NCI-H446 (cell line): Measurements from ENCODE around the gene DDX1.
"Not testable (repeated sequence)": the region's sequence is repeated elsewhere in the genome, so short reads cannot be mapped to it uniquely, and the experiment has no call there.

ENCODE experiments used
- DNase-seq, 2 experiments: peaks; one replicate each; lab custom pipeline; 2025; lab: John Stamatoyannopoulos, UW

Gene DDX1

GRCh38 chr2:15591692-15592463 lies at the start of gene DDX1:
Gene DDX1 (plus strand): TSS chr2:15591868. CDS start chr2:15591934, 66 bp downstream.
- peak; percentile 74 to 89 for DNase-seq

GRCh38 chr2:15542269-15542668 lies 49.4 kb upstream of the DDX1 start:
- DNase-seq = not testable (repeated sequence)

DNA sequence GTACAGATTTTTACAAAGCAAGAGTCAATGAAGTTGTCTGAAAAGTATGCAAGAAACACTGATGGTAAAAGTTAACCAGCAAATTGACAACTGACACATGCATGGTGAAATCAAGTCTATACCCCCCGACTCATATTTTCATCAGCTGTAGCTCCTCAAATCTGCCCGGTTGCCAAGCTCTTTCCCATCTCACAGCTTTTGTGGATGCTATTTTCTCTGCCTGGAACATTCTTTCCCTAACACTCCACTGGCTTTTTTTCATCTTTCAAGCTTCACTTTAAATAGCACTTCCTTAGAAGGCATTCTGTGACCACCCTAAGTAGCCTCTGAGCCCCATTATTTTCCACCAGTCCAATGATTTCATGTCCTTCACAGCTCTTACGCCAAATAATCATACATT lies 48.6 kb upstream of the DDX1 start:
- no peak for DNase-seq

GRCh38 chr2:15543541-15543940 lies 48.1 kb upstream of the DDX1 start:
- DNase-seq = no peak

DNA sequence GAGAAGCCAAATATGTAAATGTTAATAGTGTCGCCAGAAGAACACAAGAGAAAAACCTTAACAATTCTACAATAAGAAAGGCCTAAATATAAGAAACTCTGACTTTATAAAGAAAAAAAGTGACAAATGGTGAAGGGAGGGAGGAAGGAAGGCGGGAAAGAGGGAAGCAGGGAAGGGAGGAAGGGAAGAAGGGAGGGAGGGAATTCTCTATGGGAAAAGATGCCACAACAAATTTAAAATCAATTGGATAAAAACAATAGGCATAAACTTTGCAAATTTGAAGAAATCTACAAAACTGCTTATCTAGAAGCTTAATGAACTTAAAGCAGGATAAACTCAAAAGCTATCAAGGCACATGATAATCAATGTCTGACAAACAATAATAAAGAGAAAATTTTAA lies 47.4 kb upstream of the DDX1 start:
- DNase-seq = no peak

DNA sequence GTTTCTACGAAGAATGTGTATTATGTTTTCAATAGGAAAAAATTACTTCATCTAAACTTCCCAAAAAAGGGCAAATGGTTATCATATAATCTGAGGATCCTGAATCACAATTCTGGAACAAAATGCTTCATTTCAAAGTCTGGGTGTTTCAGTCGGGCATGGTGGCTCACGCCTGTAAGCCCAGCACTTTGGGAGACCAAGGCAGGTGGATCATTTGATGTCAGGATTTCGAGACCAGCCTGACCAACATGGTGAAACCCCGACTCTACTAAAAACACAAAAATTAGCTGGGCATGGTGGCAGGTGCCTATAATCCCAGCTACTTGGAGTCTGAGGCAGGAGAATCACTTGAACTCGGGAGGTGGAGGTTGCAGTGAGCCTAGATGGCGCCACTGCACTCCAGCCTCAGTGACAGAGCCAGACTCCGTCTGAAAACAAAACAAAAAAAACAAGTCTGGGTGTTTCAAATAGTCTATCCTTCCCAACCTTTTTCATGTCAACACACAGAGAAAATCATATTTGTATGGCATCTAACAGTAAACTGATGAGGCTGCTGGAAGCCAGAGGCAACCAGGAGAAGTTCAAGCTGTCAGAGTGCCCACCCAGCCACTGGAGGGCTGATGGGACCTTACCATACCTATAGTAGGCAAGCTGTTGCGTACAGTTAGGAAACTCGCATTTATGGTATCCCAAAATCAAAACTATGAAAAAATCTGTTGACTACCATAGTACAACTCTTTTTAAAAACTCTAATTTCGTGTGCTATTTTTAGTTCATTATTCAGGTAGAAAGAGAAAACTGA lies 45.2 kb upstream of the DDX1 start:
- no peak for DNase-seq

DNA sequence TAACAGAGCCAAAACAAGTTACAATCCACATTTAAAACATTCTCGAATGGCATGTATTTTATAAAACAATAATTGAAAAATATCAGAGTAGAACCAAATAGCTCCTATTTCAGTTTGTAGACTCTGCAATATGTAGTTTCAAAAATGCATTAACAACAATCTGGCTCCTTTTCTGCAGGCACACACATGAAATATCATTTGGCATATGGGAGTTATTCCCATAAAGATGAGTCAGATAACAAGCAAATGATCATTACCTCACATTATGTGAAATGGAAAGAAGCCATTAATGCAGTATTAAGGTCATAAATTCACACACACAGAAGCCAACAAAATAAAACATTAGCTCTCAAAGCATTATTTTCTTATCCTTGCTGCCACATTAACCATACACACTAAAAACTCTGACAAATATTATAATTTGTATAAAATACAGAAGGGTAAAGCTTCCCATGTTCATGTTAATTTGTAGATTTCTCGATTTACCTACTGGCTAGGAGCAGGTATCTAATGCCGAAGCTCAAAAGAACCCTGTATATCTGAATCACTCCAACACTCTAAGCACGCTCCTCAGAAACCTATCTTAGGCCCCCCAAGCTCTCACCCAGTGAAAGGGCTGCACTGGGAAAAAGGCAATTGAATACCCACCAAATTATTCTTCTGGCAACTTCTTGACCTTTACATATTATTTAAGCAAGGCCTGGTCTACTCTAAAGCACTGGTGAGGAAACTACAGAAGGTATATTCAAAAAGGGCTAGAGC lies 44.4 kb upstream of the DDX1 start:
- DNase-seq = peak in 1 of 2 experiments; percentile 13

DNA sequence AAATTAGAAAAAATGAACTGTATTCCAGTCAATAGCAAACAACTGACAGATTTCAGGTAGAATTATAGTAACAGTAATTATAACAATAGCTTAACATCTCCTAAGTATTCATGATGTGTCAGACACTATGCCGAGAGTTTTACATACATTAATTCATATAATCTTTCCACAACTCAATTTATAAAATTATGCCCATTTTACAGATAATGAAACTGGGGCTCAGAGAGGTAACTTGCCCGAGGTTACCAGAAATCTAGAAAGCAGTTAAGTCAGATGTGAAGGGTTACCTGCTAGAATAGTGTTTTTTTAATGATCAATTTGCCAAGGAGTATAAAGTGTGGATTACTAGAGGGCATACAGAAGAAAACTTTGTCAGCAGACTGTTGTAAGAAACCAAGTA lies 42.7 kb upstream of the DDX1 start:
- no peak for DNase-seq

DNA sequence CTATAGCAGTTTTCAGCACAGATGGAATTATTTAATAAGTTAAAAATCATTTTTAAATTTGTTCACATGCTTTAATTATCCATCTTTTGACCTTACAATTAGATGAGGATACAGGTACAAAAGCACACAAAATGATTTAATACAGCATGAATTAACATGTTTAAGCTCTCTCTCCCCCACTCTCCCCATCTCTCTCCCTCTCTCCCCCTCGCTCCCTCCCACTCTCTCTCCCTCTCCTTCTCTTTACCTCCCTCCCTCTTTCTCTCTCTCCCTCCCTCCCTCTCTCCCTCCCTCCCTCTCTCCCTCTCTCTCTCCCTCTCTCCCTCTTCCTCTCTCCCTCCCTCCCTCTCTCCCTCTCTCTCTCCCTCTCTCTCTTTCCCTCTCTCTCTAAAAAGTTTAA lies 38.1 kb upstream of the DDX1 start:
- no peak for DNase-seq

DNA sequence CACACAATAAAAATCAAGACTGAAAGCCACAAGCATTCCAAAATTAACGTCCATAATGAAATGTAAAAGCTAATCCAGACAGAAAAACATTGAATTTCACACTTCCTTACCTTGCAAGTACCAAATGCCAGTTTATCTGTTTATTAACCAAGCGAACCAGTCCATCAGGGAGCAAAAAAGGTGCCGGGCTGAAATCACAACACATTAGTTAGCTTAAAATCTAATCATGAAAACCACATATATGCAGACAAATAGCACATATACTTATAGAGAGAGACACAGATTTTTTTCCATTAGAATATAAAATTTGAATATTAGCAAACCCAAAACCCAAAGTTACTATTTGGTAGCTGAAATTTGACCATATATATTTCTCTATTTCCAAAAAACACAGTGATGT lies 37.7 kb upstream of the DDX1 start:
- DNase-seq = no peak

- DNase-seq = no peak
These were observed 37.0 kb upstream of the DDX1 start for GRCh38 chr2:15554525-15555218.

DNA sequence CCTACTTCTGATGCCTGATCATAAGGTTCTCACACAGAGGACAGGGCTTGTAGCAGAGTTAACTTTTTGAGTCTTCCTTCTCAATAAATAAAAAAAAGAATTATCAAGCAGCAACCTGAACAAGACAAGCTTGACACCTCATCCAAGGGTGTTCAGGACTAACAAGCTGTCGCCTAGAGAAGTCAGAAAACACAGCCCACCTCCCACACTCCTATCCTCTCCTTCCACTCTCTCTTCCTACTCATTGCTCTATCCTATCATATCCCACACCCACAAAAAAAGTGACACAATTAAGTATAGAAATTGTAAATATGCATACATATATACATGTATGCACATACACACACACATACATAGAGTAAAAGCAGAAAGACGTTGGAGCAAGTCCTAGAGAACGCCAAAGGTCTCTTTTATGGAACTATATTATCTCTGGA lies 35.9 kb upstream of the DDX1 start:
- no peak for DNase-seq

DNA sequence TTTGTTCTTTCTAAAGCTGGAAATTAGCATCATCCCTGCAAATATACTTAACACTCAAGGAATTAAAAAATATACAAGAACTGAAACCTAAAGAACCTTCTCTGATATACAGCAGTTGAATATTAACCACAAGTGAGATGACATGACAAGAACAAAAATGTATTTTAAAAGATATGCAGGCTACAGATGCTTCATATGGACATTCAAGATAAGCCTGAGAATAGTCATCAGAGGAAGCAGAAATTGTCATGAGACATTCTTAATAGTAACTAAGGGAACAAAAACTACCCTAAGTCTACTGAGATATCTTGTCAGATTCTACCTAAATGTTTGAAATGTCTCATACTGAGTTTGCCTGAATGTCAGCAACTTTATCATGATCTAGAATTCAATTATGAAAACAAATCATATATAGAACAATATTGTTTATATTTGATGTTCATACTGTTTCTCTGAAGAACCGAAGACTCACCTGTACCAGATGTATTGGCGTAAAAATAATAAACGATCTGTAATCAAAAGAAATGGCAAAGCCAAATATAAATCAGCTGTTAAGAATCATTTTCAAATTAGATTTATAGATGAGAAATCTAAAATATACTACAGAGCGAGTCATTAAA lies 35.2 kb upstream of the DDX1 start:
- DNase-seq = no peak

DNA sequence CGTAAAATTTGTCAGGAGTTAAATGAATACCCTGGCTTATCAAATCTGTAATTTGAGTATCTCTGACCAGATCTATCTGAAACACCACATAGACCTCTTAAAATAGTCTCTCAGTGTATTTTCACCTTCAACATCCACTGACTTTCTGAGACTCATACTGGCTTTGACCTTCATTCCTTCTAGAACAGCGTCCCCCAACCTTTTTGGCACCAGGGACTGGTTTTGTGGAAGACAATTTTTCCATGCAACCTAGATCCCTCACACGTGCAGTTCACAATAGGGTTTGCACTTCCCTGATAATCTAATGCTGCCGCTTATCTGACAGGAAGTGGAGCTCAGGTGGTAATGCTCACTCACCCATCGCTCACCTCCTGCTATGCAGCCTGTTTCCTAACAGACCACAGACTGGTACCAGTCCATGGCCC lies 33.8 kb upstream of the DDX1 start:
- DNase-seq = no peak

GRCh38 chr2:15559379-15560139 lies 32.1 kb upstream of the DDX1 start:
- no peak for DNase-seq

DNA sequence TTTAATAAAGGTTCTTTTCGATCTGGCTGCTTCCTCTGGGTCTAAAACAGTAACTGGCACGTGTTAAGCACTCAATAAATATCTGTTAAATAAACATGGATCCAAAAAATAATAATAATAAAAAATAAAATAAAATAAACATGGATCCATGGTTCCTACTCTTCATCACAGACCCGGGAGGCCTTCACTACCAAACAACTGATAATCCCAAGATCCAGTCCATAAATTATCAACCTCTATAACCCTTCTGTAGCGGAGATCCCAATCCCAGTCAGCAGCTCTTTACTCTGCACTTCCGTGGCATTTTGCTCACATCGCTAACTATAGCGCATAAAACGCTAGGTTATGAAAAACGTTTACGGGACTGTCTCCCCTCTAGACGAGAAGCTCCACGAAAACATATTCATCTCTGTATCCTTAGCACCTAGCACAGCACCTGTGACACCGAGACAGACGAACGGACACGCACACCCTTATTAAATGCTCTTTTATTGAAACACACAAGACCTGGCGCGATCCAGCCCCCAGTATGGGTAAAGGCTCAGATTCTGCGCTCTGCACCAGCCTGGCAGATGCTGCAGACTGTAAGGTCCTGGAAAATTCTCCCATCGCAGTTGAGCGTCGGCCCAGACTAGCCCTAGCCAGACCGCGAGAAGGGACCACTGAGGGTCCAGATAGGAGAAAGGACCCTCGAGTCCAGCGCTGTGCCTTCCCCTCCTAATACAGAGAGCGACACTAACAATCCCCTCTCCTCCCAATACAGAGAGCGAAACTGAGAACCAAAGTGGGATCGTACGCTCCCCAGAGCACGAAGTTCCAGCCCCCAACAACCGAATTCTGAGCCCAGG lies 31.3 kb upstream of the DDX1 start:
- DNase-seq = no peak

- peak; percentile 58 to 80 for DNase-seq
These were observed 30.6 kb upstream of the DDX1 start, which contains the start of gene NBAS for GRCh38 chr2:15560988-15561573. Gene NBAS (minus strand): TSS chr2:15561334. CDS start chr2:15561304, 30 bp downstream.

- DNase-seq = no peak
These were observed 29.9 kb upstream of the DDX1 start for GRCh38 chr2:15561574-15562344.
